ENCODE results near the gene ENPP3.

Gene ENPP3

GRCh38 chr6:131636880-131637792 is at the start of gene ENPP3:
TSS of gene ENPP3 (plus strand) at chr6:131637302. CDS start at chr6:131637385, 83 bp downstream.
- DNase-seq: no peak

DNA sequence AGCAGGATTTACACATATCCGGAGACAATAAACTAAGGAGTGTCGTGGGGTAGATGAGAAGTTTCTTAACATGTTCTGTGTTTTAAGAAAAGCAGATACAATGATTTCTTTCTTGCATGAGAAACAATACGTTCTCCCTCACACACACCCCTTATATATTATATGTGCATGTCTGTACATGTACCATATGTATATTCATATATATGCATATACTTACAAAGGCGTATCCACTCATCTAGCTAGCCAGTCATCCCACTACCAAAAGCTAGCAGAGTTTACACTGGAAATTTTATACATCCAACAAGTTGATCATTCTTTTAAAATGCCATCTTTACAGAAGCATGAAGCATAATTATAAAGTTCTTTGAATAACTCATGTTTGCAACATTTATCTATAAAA is 49.2 kb upstream of the ENPP3 start:
- DNase-seq: no peak

- DNase-seq: no peak
These were observed 48.5 kb upstream of the ENPP3 start for GRCh38 chr6:131588643-131589042.

GRCh38 chr6:131592935-131593334 is 44.2 kb upstream of the ENPP3 start:
- DNase-seq: no peak

DNA sequence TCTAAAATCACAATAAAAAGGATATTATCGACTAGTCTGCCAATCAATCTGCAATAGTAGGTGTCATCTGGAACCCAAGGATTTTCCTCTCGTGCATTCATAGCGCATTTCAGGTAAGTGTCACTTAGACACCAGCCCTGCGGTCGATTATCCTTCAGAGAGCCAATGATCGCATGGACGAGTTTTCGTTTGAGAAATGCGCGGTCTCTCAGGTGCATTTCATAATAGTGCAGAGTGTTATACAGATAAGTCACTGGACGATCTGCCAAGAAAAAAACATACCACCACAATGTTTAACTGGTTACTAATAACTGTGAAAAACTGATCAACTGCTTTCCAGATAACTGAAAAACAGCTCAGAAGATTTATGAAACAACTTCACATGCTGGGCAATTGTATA is 43.0 kb upstream of the ENPP3 start:
- no peak for DNase-seq

- DNase-seq: no peak
These were observed 39.7 kb upstream of the ENPP3 start for GRCh38 chr6:131597446-131597845.

GRCh38 chr6:131600716-131601115 is 36.4 kb upstream of the ENPP3 start:
- no peak for DNase-seq

GRCh38 chr6:131602781-131603312 is 34.3 kb upstream of the ENPP3 start:
- no peak for DNase-seq

DNA sequence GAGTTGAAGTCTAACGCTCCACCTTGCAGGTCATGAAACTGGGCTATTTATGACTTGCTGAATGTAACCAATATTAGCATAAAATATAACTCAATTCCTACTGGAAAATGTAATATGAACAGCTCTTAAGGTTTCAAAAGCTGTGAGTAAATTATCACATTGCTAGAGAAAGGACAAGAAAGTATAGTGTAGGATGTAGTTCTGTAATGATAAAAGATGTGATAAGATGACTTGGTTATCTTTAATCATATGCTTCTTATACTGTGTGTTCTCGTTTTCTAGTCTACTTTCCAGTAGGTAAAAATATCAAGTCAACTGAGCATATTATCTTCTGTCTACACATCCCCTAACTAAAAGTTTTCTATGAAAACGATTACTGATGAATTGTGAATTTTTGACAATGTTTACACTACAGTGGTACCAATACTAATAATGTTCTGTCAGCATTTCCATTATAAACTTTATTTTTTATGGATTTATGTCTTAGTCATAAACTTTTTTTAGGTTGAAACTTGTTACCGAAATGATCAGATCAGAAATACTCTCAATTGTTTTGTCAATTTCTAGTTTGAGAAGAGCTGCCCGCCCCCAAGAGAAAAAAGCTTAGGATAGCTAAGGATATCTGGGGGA is 23.7 kb upstream of the ENPP3 start:
- DNase-seq: no peak

- DNase-seq: no peak
These were observed 21.8 kb upstream of the ENPP3 start for GRCh38 chr6:131615275-131615674.

GRCh38 chr6:131627724-131628682 is 9.1 kb upstream of the ENPP3 start, which contains the start of gene MED23:
TSS of gene MED23 (minus strand) at chr6:131628242. CDS start at chr6:131628049, 193 bp downstream.
- DNase-seq: peak; percentile 92

GRCh38 chr6:131628726-131629125 is 8.4 kb upstream of the ENPP3 start:
- DNase-seq: no peak

DNA sequence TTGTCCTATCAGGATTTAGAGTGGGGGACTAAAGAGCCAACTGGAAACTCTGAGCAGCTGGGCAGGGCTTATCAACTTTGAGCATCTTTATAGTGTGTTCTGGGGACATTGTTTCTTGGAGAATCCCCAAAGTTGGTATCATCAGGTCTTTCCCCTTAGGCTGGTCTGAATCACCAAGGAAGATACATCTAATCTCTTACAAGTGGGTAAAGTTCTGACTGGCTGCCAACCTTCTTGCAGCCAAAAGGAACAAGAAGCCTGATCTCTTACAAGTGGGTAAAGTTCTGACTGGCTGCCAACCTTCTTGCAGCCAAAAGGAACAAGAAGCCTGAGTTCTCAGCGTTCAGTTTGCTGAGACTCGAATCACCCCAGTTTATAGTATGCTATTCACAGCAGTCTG is 7.5 kb upstream of the ENPP3 start:
- no peak for DNase-seq

- DNase-seq: no peak
These were observed 5.3 kb upstream of the ENPP3 start for GRCh38 chr6:131631625-131632289.

GRCh38 chr6:131635384-131636340 is 1.4 kb upstream of the ENPP3 start:
- no peak for DNase-seq

DNA sequence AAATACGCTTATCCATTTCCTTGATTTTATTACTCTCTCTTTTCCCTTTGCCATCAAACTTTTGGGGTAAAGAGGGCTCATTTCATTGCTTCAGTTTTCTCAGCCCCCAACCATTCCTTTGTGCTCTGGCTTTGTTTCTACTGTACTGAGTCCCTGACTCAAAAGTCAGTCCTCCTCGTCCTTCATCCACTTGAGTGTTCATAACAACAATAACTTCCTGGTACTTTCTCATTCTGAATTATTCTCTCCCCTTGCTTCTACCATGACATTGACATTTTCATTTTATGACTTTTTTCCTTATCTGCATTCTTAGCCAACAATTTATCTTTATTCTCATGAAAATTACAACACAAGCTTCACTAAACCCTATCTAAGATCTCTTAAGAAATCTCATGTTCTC is 911 bp downstream of the ENPP3 start:
- no peak for DNase-seq

DNA sequence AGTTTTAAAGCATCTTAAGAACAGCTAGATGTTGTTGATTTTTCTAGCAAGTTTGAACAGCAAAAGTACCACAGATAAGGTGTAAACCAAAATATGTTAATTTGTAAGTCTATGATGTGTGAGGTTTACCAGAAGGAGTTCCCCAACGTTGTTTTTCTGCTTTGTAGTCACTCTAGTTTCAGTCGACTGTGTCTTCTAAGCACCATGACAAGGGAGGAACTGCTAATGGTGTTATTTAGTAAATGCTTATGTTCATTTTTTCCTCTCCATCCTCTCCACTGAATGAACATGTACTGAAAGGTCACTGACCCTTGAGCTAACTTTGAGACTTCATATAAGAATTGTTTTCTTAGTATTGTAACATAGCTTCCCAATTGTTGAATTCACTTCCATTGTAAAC is 3.0 kb downstream of the ENPP3 start:
- no peak for DNase-seq

DNA sequence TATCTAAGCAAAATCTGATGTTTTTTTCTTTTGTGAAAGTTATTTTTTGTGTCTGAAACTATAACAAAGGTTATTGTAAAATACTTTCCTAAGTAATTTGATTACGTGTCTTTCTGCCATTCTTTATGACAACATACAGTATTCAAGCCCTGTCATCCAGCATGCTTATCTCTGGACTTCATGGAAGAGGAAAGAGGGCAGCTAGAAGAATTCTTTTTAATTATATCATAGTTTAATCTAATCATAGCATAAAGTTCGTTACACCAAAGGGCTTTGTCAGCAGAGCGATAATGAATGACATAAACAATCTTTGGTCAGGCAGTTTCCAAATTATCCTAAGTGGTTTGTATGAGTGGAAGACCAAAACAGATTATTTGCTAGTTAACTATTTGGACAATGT is 3.5 kb downstream of the ENPP3 start:
- no peak for DNase-seq

DNA sequence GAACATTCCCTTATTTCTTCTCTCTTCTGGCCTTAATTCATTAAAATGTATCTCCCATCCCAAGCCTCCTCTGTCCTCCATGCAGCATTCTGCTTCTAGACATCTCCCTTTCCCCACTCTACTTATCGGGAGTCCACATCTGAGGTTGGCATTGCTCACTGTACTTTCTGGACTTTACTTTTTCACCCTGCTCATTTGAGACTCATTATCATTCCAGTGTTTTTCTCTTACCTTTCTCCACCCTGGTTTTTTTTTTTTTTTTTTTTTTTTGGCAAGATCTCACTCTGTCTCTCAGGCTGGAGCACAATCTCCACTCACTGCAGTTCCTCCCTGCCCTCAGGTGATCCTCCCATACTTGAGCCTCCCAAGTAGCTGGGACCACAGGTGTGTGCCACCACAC is 4.5 kb downstream of the ENPP3 start:
- no peak for DNase-seq

GRCh38 chr6:131642565-131642964 is 5.5 kb downstream of the ENPP3 start:
- DNase-seq: no peak
